CD4-positive, alpha-beta T cell treated with Interleukin-4 for 1 hour (primary cell): Measurements from ENCODE around the gene WEE1.

Source experiments
- DNase-seq, 2 donors: peaks; one replicate each; pipeline ENCODE4 v3.0.0-alpha.2; 2020 to 2022

WEE1 gene

DNA sequence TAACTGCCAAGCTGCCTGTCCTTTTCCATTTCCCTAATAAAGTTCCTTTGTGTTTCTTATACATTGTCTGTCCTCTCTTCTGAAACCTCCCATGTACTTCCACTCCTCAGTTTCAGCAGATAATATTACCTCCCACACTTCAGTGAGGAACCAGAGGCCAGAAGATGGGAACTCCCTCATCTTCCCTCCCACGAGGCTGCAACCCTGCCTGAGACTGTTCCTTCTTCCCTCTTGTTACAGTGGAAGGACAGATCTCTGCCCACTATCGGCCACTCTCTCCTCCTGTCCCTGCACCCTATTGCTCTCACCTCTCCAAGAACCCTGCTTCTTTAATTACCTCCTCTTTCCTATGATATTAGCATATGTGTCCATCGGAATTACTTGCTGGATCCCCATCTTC lies 52.3 kb downstream of the WEE1 start:
- no peak for DNase-seq

DNA sequence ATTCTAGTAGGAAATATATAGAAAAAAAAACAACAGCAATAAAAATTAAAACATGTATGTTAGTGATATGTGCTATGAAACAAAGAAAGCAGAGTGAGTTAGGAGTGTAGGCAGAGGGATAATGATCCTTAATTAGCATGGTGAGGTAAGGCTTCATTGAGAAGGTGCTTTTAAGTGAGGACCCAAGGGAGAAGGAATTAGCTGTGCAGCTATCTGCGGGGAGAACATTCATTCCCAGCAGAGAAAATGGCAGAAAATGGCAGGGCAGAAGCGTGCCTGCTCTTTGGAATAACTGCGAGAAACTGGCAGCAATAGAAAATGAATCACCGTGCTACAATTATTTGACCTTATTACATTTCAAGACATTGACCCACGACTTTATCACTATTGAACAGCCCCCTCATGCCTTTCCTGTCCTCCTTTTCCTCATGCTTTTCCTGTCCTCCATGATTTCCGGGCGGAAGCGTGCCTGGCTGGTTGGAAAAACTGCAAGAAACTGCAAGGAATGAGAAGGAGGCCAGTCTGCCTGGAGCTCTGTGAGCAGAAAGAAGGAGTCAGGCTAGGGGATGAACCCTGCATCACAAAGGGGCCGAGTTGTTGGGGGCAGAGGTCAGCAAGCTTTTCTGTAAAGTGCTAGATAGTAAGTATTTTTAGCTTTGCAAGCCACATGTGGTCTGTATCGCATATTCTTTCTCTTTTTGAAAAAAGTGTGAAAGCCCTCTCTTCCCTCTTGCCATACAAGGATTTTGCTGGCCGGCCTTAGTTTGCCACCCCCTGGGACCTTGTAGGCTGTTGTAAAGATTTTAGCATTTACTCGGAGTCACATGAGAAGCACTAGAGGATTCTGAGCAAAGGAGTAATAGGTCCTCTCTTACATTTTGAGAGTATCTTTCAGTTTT lies 53.3 kb downstream of the WEE1 start:
- no peak for DNase-seq

DNA sequence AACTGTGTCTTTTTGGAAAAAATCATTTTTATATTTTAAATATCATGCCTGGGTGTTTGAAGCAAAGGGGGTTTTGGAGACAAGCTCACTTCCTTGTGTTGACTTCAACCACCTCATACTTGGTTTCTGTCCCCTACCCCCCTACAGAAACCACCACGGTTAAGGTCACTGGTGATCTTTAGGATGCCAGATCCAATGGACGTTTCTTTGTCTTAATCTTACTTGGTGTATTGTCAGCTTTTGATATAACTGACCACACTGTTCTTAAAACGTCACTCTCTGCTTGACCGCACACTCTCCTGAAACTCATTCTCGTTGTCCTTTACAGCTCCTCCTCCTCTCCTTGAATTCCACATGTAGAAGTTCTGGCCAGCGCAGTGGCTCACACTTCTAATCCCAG lies 55.6 kb downstream of the WEE1 start:
- DNase-seq, result no peak

DNA sequence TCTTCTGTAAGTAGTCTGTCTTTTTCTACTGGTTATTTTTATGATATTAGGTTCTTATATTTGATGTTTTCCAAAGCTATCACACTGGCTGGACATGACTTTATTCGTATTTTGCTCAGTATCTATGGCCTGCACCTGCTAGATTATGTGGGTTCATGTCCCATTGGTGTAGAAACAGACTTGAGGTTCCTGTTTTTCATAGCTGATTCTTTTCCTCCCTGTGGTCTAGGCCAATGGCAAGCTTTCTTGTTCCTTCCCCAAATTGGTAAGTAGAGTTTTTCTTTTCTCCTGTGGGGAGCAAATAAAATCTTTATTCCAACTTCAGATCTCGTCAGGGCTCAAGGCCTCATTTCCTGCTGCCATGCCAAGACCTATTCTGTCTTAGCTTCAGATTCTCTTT lies 60.2 kb downstream of the WEE1 start:
- no peak for DNase-seq

DNA sequence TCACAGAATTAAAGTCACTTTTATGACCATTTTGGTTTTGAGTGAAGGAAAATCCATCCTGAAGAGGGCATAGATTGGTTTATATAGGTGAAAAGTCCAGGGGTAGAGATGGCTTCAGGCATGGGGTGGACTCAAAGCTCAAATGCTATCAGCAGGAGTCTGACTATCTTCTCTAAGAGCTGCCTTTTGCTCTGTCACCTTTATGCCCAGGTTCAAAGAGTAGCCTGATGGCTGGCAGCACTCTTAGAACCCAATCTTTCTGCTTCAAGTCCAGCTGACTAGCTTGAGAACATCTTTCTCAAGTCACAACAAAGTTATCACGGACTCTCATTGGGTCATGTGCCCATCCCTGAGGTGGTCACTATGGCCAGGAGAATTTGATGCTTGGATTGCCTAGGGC lies 63.2 kb downstream of the WEE1 start:
- DNase-seq, result no peak

DNA sequence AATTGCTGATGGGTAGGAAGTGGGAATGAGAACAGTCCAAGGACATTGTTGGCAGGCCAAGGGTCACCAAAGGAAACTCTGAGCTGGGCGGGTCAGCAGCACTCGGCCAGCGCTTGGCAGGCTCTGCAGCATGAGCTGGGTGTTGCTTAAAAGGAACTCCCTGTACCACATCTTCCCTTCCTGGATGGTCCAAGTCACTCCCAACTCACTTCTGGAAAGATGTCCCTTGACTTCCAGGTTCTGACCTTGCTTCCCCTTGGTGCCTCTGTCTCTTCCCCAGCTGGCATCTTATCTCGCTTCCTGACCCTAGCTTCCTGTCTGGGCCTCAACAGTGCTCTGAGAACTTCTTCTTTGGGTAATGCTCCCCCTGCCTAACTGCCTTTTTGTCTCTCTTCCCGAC lies 65.6 kb downstream of the WEE1 start:
- DNase-seq, result no peak
